ENCODE data around the gene CTIF.

GRCh38 chr18:48678237-48679115, 139.6 kb downstream of the CTIF start:
- TF ChIP-seq CTCF (IDR thresholded peaks at IDR 0.05; ENCODE audit: low read depth, low read length) = no peak
- no peak for TF ChIP-seq EZH2phosphoT487 (IDR thresholded peaks at IDR 0.05; ENCODE audit: low read depth)
